ENCODE data around the gene KLHL7. TPM values are rescaled to one million over a fixed set of nuclear protein-coding genes. Genes with fewer than 3 reads are reported as not detected.

The KLHL7 gene
- total and polyA plus RNA-seq, 9 of the 15 experiments (the other 6 are each of a cell fraction or from before 2014, with no cell fraction given): 4.2 to 63.1 (median 32.3) TPM

DNA sequence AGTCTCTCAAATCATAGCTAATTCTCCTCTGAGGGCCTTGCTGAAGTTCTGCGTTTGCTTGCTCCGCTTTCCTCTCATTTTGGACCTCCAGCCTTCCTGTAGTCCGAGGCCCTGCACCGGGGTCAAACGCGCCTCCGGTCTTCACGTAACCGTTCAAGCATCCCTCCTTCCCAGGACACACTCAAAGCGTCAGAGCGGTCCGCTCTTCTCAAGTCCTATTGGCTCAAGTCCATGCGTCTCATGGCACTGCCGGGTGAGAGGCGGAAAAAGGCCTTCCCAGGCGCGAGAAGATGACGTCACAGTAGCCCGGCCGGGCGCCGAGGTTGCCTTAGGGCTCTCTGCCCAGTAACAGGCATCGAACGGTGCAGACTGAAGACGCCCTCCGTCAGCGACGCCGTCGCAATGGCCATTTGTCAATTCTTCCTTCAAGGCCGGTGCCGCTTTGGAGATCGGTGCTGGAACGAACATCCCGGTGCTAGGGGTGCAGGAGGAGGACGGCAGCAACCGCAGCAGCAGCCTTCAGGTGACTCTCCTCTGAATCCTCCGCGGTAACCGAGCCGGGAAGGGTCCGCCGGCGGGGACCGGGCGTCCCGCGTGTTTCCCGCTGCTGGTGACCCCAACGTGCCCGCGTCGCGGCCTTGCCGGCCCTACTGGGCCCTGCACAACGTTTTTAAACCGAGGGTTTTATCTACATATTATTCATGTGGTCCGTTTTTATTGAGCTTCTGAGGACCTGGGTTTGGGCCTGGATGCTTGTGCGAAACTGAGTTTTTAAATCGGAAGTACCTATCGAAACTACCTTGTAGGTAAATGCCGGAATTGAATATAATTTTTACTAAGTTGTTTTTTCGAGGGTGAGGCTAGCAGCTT lies 76.3 kb downstream of the KLHL7 start, which contains the start of gene NUP42 (continued):
- 0 out of 2 replicates have a peak, but pooled peaks have one; percentile 30 for TF ChIP-seq HNRNPL (IDR thresholded peaks at IDR 0.05; ENCODE audit: low read depth, low read length)
- peak; percentile 35 to 52; a peak in 2 of 4 replicates for TF ChIP-seq MAZ (CRISPR knock-in tag; conservative IDR thresholded peaks at IDR 0.05 in 1 of 2, IDR thresholded peaks at IDR 0.05 in 1 of 2)
- TF ChIP-seq ELF4 (CRISPR knock-in tag; IDR thresholded peaks at IDR 0.05): 0 out of 2 replicates have a peak, but pooled peaks have one; percentile 56
- peak; percentile 80 for TF ChIP-seq ELF2 (CRISPR knock-in tag; IDR thresholded peaks at IDR 0.05)
- peak; percentile 47; the same call in 1 of the 2 replicates for TF ChIP-seq TGIF2 (CRISPR knock-in tag; IDR thresholded peaks at IDR 0.05)
- no peak for TF ChIP-seq ZKSCAN1 (IDR thresholded peaks at IDR 0.05; ENCODE audit: low read depth, low read length)
- TF ChIP-seq, protein P1, sequence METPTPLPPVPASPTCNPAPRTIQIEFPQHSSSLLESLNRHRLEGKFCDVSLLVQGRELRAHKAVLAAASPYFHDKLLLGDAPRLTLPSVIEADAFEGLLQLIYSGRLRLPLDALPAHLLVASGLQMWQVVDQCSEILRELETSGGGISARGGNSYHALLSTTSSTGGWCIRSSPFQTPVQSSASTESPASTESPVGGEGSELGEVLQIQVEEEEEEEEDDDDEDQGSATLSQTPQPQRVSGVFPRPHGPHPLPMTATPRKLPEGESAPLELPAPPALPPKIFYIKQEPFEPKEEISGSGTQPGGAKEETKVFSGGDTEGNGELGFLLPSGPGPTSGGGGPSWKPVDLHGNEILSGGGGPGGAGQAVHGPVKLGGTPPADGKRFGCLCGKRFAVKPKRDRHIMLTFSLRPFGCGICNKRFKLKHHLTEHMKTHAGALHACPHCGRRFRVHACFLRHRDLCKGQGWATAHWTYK (CRISPR knock-in tag; IDR thresholded peaks at IDR 0.05): peak; percentile 16; the same call in 1 of the 2 replicates
- no peak for TF ChIP-seq RFX7 (CRISPR knock-in tag; IDR thresholded peaks at IDR 0.05)
- TF ChIP-seq SP2 (IDR thresholded peaks at IDR 0.05; ENCODE audit: extremely low read depth, low read depth, low read length, poor library complexity, severe bottlenecking): no peak
- TF ChIP-seq, protein P2, sequence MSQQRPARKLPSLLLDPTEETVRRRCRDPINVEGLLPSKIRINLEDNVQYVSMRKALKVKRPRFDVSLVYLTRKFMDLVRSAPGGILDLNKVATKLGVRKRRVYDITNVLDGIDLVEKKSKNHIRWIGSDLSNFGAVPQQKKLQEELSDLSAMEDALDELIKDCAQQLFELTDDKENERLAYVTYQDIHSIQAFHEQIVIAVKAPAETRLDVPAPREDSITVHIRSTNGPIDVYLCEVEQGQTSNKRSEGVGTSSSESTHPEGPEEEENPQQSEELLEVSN (IDR thresholded peaks at IDR 0.05; ENCODE audit: borderline replicate concordance in 1 of 2, extremely low read depth in 1 of 2, insufficient read depth in 1 of 2, insufficient read length in 1 of 2, low read depth in 1 of 2, low read length in 1 of 2, poor library complexity in 1 of 2, severe bottlenecking in 1 of 2): peak; percentile 80 to 87
- no peak for TF ChIP-seq BRCA1 (IDR thresholded peaks at IDR 0.05)
- TF ChIP-seq BRCA1 (CRISPR knock-in tag; IDR thresholded peaks at IDR 0.05): no peak
- no peak for TF ChIP-seq ZNF408 (CRISPR knock-in tag; IDR thresholded peaks at IDR 0.05; ENCODE audit: low read depth)
- TF ChIP-seq POU5F1 (IDR thresholded peaks at IDR 0.05; ENCODE audit: borderline replicate concordance, low read depth, low read length, partially characterized antibody): no peak
- no peak for TF ChIP-seq ZNF699 (CRISPR knock-in tag; IDR thresholded peaks at IDR 0.05; ENCODE audit: insufficient replicate concordance)
- no peak for TF ChIP-seq PPARD (CRISPR knock-in tag; IDR thresholded peaks at IDR 0.05)
- no peak for TF ChIP-seq ZNF785 (CRISPR knock-in tag; IDR thresholded peaks at IDR 0.05)
- TF ChIP-seq, protein P3, sequence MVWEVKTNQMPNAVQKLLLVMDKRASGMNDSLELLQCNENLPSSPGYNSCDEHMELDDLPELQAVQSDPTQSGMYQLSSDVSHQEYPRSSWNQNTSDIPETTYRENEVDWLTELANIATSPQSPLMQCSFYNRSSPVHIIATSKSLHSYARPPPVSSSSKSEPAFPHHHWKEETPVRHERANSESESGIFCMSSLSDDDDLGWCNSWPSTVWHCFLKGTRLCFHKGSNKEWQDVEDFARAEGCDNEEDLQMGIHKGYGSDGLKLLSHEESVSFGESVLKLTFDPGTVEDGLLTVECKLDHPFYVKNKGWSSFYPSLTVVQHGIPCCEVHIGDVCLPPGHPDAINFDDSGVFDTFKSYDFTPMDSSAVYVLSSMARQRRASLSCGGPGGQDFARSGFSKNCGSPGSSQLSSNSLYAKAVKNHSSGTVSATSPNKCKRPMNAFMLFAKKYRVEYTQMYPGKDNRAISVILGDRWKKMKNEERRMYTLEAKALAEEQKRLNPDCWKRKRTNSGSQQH (CRISPR knock-in tag; IDR thresholded peaks at IDR 0.05): no peak
- no peak for TF ChIP-seq SMAD1 (IDR thresholded peaks at IDR 0.05; ENCODE audit: low read depth, low read length, partially characterized antibody)
- TF ChIP-seq CAMTA2 (CRISPR knock-in tag; conservative IDR thresholded peaks at IDR 0.05): no peak
- TF ChIP-seq HMG20A (CRISPR knock-in tag; conservative IDR thresholded peaks at IDR 0.05): no peak
- TF ChIP-seq ATF7 (IDR thresholded peaks at IDR 0.05): peak; percentile 99
- TF ChIP-seq NR3C1 (CRISPR knock-in tag; IDR thresholded peaks at IDR 0.05): no peak
- TF ChIP-seq SRSF7 (optimal IDR thresholded peaks at IDR 0.05; ENCODE audit: low read depth, low read length): no peak
- TF ChIP-seq ZNF436 (CRISPR knock-in tag; IDR thresholded peaks at IDR 0.05): no peak

All from K562 (cell line).